C4-2B (cell line): Measurements from ENCODE around the gene DDX39A.

Experiments
- ZFX ChIP-seq: fragments of 450-650 bp; IDR thresholded peaks from 2 replicates; pipeline ENCODE4 v1.6.1; 2017
- TF ChIP-seq, protein P1 (sequence below): fragments of 450-650 bp; conservative IDR thresholded peaks from 2 replicates; pipeline ENCODE4 v1.5.1; 2017; ENCODE audit warnings: mild to moderate bottlenecking

DNA sequence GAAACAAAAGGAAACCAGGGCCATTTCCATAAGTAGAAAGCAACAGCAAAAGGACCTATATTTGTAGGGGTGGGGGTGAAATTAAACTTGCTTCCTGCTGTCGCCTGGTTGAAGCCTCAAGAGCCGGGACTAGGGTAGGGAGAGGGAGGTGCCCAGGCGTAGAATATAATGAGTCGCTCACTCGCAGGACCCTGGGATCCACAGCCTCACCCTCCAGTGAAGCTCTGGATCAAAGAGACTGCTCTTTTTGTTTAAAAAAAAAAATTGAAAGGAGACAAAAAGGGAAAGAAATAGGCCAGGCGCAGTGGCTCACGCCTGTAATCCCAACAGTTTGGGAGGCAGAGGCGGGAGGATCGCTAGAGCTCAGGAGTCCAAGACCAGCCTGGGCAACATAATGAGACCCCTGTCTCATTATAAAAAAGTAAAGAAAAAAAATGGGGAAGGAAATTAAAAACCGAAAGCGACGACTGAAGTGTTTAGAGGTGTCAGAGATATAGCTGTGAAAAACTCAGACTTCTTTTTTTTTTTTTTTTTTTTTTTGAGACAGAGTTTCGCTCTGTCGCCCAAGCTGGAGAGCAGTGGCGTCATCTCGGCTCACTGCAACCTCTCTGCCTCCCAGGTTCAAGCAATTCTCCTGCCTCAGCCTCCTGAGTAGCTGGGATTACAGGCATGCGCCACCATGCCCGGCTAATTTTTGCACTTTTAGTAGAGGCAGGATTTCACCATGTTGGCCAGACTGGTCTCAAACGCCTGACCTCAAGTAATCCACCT, 48.8 kb downstream of the DDX39A start:
- TF ChIP-seq, protein P1, sequence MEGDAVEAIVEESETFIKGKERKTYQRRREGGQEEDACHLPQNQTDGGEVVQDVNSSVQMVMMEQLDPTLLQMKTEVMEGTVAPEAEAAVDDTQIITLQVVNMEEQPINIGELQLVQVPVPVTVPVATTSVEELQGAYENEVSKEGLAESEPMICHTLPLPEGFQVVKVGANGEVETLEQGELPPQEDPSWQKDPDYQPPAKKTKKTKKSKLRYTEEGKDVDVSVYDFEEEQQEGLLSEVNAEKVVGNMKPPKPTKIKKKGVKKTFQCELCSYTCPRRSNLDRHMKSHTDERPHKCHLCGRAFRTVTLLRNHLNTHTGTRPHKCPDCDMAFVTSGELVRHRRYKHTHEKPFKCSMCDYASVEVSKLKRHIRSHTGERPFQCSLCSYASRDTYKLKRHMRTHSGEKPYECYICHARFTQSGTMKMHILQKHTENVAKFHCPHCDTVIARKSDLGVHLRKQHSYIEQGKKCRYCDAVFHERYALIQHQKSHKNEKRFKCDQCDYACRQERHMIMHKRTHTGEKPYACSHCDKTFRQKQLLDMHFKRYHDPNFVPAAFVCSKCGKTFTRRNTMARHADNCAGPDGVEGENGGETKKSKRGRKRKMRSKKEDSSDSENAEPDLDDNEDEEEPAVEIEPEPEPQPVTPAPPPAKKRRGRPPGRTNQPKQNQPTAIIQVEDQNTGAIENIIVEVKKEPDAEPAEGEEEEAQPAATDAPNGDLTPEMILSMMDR, result no peak
- no peak for TF ChIP-seq ZFX
